ENCODE data around the gene TAT.

Gene TAT

DNA sequence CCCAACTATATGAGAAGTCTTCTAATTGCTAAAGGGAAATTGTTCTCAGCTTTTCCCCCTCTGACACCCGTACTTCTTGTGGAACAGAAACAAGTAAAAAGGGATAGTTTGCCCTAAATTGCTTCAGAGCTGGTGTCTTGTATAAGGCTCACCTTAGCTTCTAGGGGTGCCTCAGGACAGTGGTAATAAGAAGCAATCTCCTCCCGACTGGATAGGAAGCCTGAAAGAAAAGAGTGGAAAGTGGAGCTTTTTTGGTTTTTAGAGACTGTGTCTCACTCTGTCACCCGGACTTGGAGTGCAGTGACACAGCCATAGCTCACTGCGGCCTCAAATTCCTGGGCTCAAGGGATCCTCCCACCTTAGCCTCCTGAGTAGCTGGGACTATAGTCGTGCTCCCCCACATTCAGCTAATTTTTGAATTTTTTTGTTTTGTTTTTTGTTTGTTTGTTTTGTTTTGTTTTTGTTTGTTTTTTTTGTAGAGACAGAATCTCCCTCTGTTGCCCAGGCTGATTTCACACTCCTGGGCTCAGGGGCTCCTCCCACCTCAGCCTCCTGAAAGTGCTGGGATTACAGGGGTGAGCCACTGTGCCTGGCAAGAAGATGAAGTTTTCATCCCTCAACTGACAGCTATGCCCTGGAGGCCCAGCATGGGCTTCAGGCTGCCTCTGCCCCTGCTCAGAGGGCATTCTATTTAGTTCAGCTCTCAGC is 3.4 kb downstream of the TAT start:
- Histone ChIP-seq H2AFZ (ENCODE audit: low read length) (no peak overlapping the region), H3K4me1 (ENCODE audit: insufficient read depth, low read length, poor library complexity, severe bottlenecking) (no peaks in the 10 kb centered on the region), H3K9me2 (replicated peaks; ENCODE audit: low read depth, low read length) (no peaks in the 10 kb centered on the region), H3K36me3 (ENCODE audit: insufficient read depth, low read length) (no peaks in the 10 kb centered on the region), H4K20me1 (ENCODE audit: insufficient read depth, low read length, poor library complexity, severe bottlenecking) (no peaks in the 10 kb centered on the region), H3K9ac (ENCODE audit: low read depth, low read length, poor library complexity, severe bottlenecking) (no peak overlapping the region), H3K27me3 (ENCODE audit: insufficient read depth, low read length, poor library complexity, severe bottlenecking) (peaks cover 7% of the 10 kb centered on the region), H3K4me3 (ENCODE audit: low read length, poor library complexity, severe bottlenecking) (no peak overlapping the region), H3K79me2 (ENCODE audit: insufficient read depth, low read length) (no peaks in the 10 kb centered on the region), H3F3A (ENCODE audit: low read depth) (no peaks in the 10 kb centered on the region), H3K9me3 (ENCODE audit: insufficient read depth, low read depth, low read length) (no peaks in the 10 kb centered on the region), H3K4me2 (ENCODE audit: low read depth, low read length, poor library complexity, severe bottlenecking) (no peak overlapping the region)
- TF ChIP-seq, protein P1, sequence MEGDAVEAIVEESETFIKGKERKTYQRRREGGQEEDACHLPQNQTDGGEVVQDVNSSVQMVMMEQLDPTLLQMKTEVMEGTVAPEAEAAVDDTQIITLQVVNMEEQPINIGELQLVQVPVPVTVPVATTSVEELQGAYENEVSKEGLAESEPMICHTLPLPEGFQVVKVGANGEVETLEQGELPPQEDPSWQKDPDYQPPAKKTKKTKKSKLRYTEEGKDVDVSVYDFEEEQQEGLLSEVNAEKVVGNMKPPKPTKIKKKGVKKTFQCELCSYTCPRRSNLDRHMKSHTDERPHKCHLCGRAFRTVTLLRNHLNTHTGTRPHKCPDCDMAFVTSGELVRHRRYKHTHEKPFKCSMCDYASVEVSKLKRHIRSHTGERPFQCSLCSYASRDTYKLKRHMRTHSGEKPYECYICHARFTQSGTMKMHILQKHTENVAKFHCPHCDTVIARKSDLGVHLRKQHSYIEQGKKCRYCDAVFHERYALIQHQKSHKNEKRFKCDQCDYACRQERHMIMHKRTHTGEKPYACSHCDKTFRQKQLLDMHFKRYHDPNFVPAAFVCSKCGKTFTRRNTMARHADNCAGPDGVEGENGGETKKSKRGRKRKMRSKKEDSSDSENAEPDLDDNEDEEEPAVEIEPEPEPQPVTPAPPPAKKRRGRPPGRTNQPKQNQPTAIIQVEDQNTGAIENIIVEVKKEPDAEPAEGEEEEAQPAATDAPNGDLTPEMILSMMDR (conservative IDR thresholded peaks at IDR 0.05; ENCODE audit: low read length) = no peak
- no peak for TF ChIP-seq EZH2phosphoT487 (IDR thresholded peaks at IDR 0.05; ENCODE audit: borderline replicate concordance)

DNA sequence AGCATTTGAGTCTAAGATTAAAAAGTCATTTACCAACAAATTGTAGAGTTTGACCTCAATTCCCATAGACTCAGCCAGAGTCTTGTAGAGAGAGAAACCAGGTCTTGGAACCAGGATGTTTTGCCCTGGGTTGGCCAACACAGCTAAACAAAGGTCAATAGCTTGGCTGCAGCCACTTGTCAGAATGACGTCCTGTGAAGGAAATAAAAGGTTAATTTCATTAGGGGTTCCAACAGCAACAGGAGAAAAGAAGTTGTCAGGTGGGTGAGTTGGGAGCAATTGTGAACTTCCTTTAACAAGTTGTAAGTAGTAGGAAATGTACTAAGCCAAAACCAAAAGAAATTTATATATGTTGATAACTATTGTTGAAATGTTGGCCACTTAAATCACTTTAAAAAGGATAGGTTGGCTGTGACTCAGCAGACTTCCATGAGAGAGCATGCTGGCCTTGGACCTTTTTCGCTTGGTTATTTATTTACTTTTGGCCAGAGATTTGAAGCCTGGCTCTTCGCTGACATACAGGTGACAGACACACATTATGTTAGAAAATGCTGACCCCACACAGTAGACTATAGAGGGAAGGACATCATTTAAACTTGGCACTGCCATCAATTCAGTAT is 4.3 kb downstream of the TAT start:
- H3K9me2 ChIP-seq (replicated peaks; ENCODE audit: low read depth, low read length) = no peaks in the 10 kb centered on the region
- H3K4me2 ChIP-seq (ENCODE audit: low read depth, low read length, poor library complexity, severe bottlenecking) = no peak overlapping the region
- H4K20me1 ChIP-seq (ENCODE audit: insufficient read depth, low read length, poor library complexity, severe bottlenecking) = no peaks in the 10 kb centered on the region
- H2AFZ ChIP-seq (ENCODE audit: low read length) = 0 out of 2 replicates have a peak overlapping the region, but pooled peaks have one; percentile 2
- no peaks in the 10 kb centered on the region for H3K4me1 ChIP-seq (ENCODE audit: insufficient read depth, low read length, poor library complexity, severe bottlenecking)
- H3K36me3 ChIP-seq (ENCODE audit: insufficient read depth, low read length) = no peaks in the 10 kb centered on the region
- no peaks in the 10 kb centered on the region for H3K79me2 ChIP-seq (ENCODE audit: insufficient read depth, low read length)
- no peak overlapping the region for H3K9ac ChIP-seq (ENCODE audit: low read depth, low read length, poor library complexity, severe bottlenecking)
- no peak for TF ChIP-seq EZH2phosphoT487 (IDR thresholded peaks at IDR 0.05; ENCODE audit: borderline replicate concordance)
- H3F3A ChIP-seq (ENCODE audit: low read depth) = no peaks in the 10 kb centered on the region
- no peaks in the 10 kb centered on the region for H3K9me3 ChIP-seq (ENCODE audit: insufficient read depth, low read depth, low read length)
- no peak overlapping the region for H3K4me3 ChIP-seq (ENCODE audit: low read length, poor library complexity, severe bottlenecking)
- H3K27me3 ChIP-seq (ENCODE audit: insufficient read depth, low read length, poor library complexity, severe bottlenecking) = peaks cover 7% of the 10 kb centered on the region

- Histone ChIP-seq H3K79me2 (ENCODE audit: insufficient read depth, low read length) (no peaks in the 10 kb centered on the region), H2AFZ (ENCODE audit: low read length) (no peak overlapping the region), H3K27me3 (ENCODE audit: insufficient read depth, low read length, poor library complexity, severe bottlenecking) (peaks cover 7% of the 10 kb centered on the region), H3K4me1 (ENCODE audit: insufficient read depth, low read length, poor library complexity, severe bottlenecking) (no peaks in the 10 kb centered on the region), H3K9ac (ENCODE audit: low read depth, low read length, poor library complexity, severe bottlenecking) (no peak overlapping the region), H3K36me3 (ENCODE audit: insufficient read depth, low read length) (no peaks in the 10 kb centered on the region), H3K4me2 (ENCODE audit: low read depth, low read length, poor library complexity, severe bottlenecking) (no peak overlapping the region), H3K9me3 (ENCODE audit: insufficient read depth, low read depth, low read length) (no peaks in the 10 kb centered on the region), H3K4me3 (ENCODE audit: low read length, poor library complexity, severe bottlenecking) (no peak overlapping the region), H3F3A (ENCODE audit: low read depth) (no peaks in the 10 kb centered on the region), H3K9me2 (replicated peaks; ENCODE audit: low read depth, low read length) (no peaks in the 10 kb centered on the region), H4K20me1 (ENCODE audit: insufficient read depth, low read length, poor library complexity, severe bottlenecking) (no peaks in the 10 kb centered on the region)
- no peak for TF ChIP-seq EZH2phosphoT487 (IDR thresholded peaks at IDR 0.05; ENCODE audit: borderline replicate concordance)
- TF ChIP-seq, protein P1 (conservative IDR thresholded peaks at IDR 0.05; ENCODE audit: low read length) = no peak
Measured at GRCh38 chr16:71570144-71570543, 6.7 kb downstream of the TAT start.
